ENCODE measurements around the gene ATF6. TPM values are rescaled to one million over a fixed set of nuclear protein-coding genes. Genes with fewer than 3 reads are reported as not detected.

Gene ATF6
- total RNA-seq, 1 donor from 2014 or later: 22.9 TPM

DNA sequence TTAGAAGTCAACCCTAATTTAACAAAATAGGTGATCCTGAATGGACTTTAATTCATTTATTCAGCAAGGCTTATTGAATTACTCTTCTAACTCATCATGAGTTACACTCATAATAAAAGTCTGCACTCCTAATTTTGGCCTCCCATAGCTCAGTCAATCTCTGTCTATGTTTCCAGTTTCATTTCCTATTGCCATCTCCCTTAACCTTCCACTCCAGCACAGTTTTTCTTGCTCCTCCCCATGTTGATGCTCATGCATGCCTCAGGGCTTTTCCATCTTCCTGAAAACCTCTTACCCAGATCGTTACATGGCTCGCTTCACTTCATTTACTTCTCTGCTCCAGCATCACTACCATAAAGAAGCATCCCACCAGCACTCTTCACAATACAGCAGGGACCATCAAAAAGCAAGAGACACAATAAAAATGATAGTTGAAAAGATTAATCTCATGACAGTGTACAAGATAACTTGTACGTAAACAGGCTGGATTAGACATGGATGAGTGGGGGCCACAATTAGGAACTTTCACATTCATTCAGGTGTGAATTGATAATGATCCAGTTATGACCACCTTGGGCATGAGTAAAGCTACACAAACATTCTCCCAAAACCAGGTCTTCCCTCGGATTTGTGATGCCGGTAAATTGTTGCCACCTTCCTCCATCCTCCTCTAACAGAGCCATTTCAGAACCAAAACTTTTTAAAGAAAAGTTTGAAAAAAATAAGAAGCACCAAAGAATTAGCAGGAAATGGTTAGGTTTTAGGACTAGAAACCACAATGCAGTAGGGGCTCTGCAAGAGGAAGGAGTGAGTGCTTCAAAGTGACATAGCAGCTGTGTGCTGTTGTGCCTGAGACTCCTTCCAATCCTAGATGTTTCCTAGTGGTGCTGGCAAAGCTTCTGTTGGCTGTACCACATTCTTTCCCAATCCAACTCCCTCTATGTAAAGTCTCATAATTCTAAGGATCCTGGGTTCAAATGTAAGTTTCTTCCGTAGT is 167.8 kb downstream of the ATF6 start:
- TF ChIP-seq CTCF (conservative IDR thresholded peaks at IDR 0.05): no peak
- Mint-ChIP-seq H3K4me1 (ENCODE audit: unreplicated experiment) (peaks cover 13% of the 10 kb centered on the region), H3K27me3 (no peaks in the 10 kb centered on the region), H3K36me3 (peaks cover 10% of the 10 kb centered on the region), H3K4me3 (no peak overlapping the region), H3K9me3 (no peaks in the 10 kb centered on the region), H3K27ac (no peak overlapping the region)
- DNase-seq (ENCODE audit: extremely low spot score, unreplicated experiment): no peak

DNA sequence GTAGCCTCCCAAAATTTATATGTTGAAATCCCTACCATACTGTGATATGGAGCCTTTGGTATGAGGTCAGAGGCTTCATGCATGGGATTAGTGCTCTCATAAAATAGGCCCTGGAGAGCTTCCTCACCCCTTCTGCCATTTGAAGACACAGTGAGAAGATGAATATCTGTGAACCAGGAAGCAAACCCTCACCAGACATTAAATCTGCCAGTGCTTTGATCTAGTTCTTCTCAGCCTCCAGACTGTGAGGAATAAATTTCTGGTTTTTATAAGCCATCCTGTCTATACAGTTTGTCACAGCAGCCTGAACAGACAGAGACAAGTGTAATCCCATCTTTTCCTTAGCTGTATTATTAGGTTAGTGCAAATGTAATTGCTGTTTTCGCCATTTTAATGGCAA is 169.1 kb downstream of the ATF6 start:
- TF ChIP-seq CTCF (conservative IDR thresholded peaks at IDR 0.05): no peak
- Mint-ChIP-seq H3K4me1 (ENCODE audit: unreplicated experiment) (peaks cover 13% of the 10 kb centered on the region), H3K27ac (no peak overlapping the region), H3K36me3 (peaks cover 10% of the 10 kb centered on the region), H3K4me3 (no peak overlapping the region), H3K27me3 (no peaks in the 10 kb centered on the region), H3K9me3 (no peaks in the 10 kb centered on the region)
- no peak for DNase-seq (ENCODE audit: extremely low spot score, unreplicated experiment)

DNA sequence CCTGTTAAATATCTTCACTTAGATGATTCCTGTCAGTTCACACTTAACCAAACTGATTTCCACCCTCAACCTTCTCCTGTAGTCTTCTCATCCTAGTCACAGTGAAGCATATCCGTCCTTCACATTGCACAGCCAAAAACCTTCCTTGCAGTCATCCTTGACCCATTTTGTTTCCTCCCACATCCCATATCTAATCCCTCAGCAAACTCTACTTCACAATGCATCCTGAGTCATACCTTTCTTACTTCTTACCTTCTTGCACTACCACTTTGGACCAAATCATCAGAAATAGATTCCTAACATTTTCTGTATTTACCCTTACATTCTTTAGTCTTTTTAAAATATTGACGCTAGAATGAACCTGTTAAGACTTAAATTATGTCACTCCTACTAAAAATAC is 170.7 kb downstream of the ATF6 start:
- no peak for DNase-seq (ENCODE audit: extremely low spot score, unreplicated experiment)
- H3K27me3 Mint-ChIP-seq: no peaks in the 10 kb centered on the region
- peaks cover 17% of the 10 kb centered on the region for H3K4me1 Mint-ChIP-seq (ENCODE audit: unreplicated experiment)
- peaks cover 10% of the 10 kb centered on the region for H3K36me3 Mint-ChIP-seq
- H3K9me3 Mint-ChIP-seq: no peaks in the 10 kb centered on the region
- TF ChIP-seq CTCF (conservative IDR thresholded peaks at IDR 0.05): no peak
- no peak overlapping the region for H3K27ac Mint-ChIP-seq
- no peak overlapping the region for H3K4me3 Mint-ChIP-seq

DNA sequence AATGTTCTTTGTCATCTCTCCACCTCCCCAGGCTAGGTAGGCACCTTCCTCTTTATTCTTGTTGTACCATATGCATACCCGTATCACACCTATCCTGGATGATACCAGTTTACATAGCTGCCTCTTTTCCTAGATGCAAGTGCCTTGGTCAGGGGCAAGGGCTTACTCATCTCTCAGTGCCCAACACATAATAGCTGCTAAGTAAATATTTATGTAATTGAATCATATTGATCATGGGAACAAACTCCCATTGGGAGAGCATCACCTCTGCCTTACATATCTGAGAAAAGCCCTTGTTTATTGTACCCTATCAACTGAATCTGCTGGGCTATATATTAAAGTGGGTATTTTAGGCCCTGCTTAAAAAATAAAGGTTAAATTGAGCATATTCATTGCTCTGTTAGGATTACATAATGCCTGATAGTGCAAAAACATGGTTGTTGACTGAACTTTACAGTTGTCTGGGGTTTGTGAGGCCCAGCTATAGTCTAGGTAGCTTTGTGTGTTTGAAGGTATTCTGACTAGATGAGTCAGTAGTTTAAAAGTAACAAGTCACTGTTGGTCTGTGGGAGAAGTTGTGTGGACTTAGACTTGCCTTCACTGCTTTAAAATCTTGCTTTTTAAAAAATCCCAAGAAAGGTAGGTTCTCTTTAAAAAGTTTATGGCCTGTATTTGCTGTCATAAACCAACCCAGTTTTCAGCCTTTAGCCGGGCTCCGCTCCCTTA is 174.9 kb downstream of the ATF6 start:
- no peak for DNase-seq (ENCODE audit: extremely low spot score, unreplicated experiment)
- Mint-ChIP-seq H3K4me1 (ENCODE audit: unreplicated experiment) (peaks cover 29% of the 10 kb centered on the region), H3K4me3 (no peak overlapping the region), H3K9me3 (peaks cover 7% of the 10 kb centered on the region), H3K36me3 (peaks cover 21% of the 10 kb centered on the region), H3K27ac (no peak overlapping the region), H3K27me3 (no peaks in the 10 kb centered on the region)
- no peak for TF ChIP-seq CTCF (conservative IDR thresholded peaks at IDR 0.05)

GRCh38 chr1:161941726-161942436 is 175.8 kb downstream of the ATF6 start:
- no peak for DNase-seq (ENCODE audit: extremely low spot score, unreplicated experiment)
- H3K36me3 Mint-ChIP-seq: peaks cover 18% of the 10 kb centered on the region

More at GRCh38 chr1:161941726-161942436, 175.8 kb downstream of the ATF6 start:
- Mint-ChIP-seq H3K4me3 (peak overlapping the region; percentile 3), H3K27ac (no peak overlapping the region), H3K4me1 (ENCODE audit: unreplicated experiment) (peaks cover 28% of the 10 kb centered on the region), H3K27me3 (no peaks in the 10 kb centered on the region), H3K9me3 (peaks cover 8% of the 10 kb centered on the region)
- TF ChIP-seq CTCF (conservative IDR thresholded peaks at IDR 0.05): no peak
